Smooth muscle cell of the brain vasculature (primary cell): Measurements from ENCODE around the gene ANKRD16.
"Not testable (repeated sequence)": the region's sequence is repeated elsewhere in the genome, so short reads cannot be mapped to it uniquely, and the experiment has no call there.

ENCODE experiments used
- DNase-seq: peaks from one replicate; pipeline ENCODE4 v3.0.0-alpha.2; 2012; ENCODE audit warnings: low read depth, low spot score

Gene ANKRD16

GRCh38 chr10:5836181-5836580 is 53.5 kb downstream of the ANKRD16 start:
- DNase-seq, result not testable (repeated sequence)

GRCh38 chr10:5835446-5836095 is 54.1 kb downstream of the ANKRD16 start:
- no peak for DNase-seq

GRCh38 chr10:5833814-5834213 is 55.9 kb downstream of the ANKRD16 start:
- no peak for DNase-seq

GRCh38 chr10:5832946-5833345 is 56.7 kb downstream of the ANKRD16 start:
- no peak for DNase-seq

GRCh38 chr10:5831446-5831782 is 58.3 kb downstream of the ANKRD16 start:
- DNase-seq, result no peak

GRCh38 chr10:5830629-5831445 is 58.9 kb downstream of the ANKRD16 start:
- DNase-seq, result no peak

GRCh38 chr10:5829267-5829666 is 60.4 kb downstream of the ANKRD16 start:
- no peak for DNase-seq

GRCh38 chr10:5828725-5829124 is 61.0 kb downstream of the ANKRD16 start:
- no peak for DNase-seq

- DNase-seq, result no peak
Measured at GRCh38 chr10:5827841-5828240, 61.9 kb downstream of the ANKRD16 start.

- not testable (repeated sequence) for DNase-seq
Measured at GRCh38 chr10:5826511-5826910, 63.2 kb downstream of the ANKRD16 start.

GRCh38 chr10:5818894-5819293 is 70.8 kb downstream of the ANKRD16 start:
- no peak for DNase-seq

GRCh38 chr10:5818048-5818331 is 71.7 kb downstream of the ANKRD16 start:
- DNase-seq, result no peak

GRCh38 chr10:5817322-5818047 is 72.2 kb downstream of the ANKRD16 start:
- DNase-seq, result no peak

GRCh38 chr10:5816170-5816569 is 73.5 kb downstream of the ANKRD16 start:
- no peak for DNase-seq

GRCh38 chr10:5814110-5815107 is 75.3 kb downstream of the ANKRD16 start:
- no peak for DNase-seq

GRCh38 chr10:5813341-5814109 is 76.2 kb downstream of the ANKRD16 start, which contains the start of gene GDI2:
Gene GDI2 (minus strand): TSS chr10:5813434. CDS start chr10:5813258, 176 bp downstream.
- DNase-seq, result peak; percentile 93

GRCh38 chr10:5813091-5813340 is 76.7 kb downstream of the ANKRD16 start:
- no peak for DNase-seq

- DNase-seq, result no peak
Measured at GRCh38 chr10:5812283-5813090, 77.2 kb downstream of the ANKRD16 start.
